ENCODE measurements around the gene GPR84. TPM values are rescaled to one million over a fixed set of nuclear protein-coding genes. Genes with fewer than 3 reads are reported as not detected.

GPR84 gene
- total RNA-seq, 1 donor from 2014 or later = 0.65 TPM

- no peak overlapping the region for H3K27ac ChIP-seq
- H3K27me3 ChIP-seq (ENCODE audit: low read depth) = no peaks in the 10 kb centered on the region
- DNase-seq (no peak), ATAC-seq (no peak)
- H3K4me1 ChIP-seq = peaks cover 31% of the 10 kb centered on the region
- peaks cover 36% of the 10 kb centered on the region for H3K36me3 ChIP-seq
- no peak overlapping the region for H3K4me3 ChIP-seq
- TF ChIP-seq CTCF (IDR thresholded peaks at IDR 0.05) = no peak
- no peaks in the 10 kb centered on the region for H3K9me3 ChIP-seq
- intact Hi-C loops (cut with DNase I) = no loop called here
Observed at GRCh38 chr12:54338698-54339296, 25.5 kb downstream of the GPR84 start.

- peak overlapping the region; percentile 49 for H3K27ac ChIP-seq
- intact Hi-C loops (cut with DNase I) = no loop called here
- DNase-seq = no peak
- H3K4me1 ChIP-seq = peaks cover 31% of the 10 kb centered on the region
- no peak overlapping the region for H3K4me3 ChIP-seq
- H3K27me3 ChIP-seq (ENCODE audit: low read depth) = no peaks in the 10 kb centered on the region
- no peak for TF ChIP-seq CTCF (IDR thresholded peaks at IDR 0.05)
- ATAC-seq = peak; percentile 19 to 51
- no peaks in the 10 kb centered on the region for H3K9me3 ChIP-seq
- H3K36me3 ChIP-seq = peaks cover 28% of the 10 kb centered on the region
Observed at GRCh38 chr12:54337854-54338650, 26.2 kb downstream of the GPR84 start.

- Histone ChIP-seq H3K9me3 (no peaks in the 10 kb centered on the region), H3K4me1 (peaks cover 37% of the 10 kb centered on the region), H3K36me3 (peaks cover 22% of the 10 kb centered on the region), H3K27ac (peak overlapping the region; percentile 49), H3K27me3 (ENCODE audit: low read depth) (no peaks in the 10 kb centered on the region), H3K4me3 (no peak overlapping the region)
- intact Hi-C loops (cut with DNase I) = no loop called here
- ATAC-seq (peak; percentile 60 to 64), DNase-seq (no peak)
- no peak for TF ChIP-seq CTCF (IDR thresholded peaks at IDR 0.05)
Observed at GRCh38 chr12:54337280-54337842, 26.9 kb downstream of the GPR84 start.

- H3K4me3 ChIP-seq = no peak overlapping the region
- H3K27me3 ChIP-seq (ENCODE audit: low read depth) = no peaks in the 10 kb centered on the region
- H3K36me3 ChIP-seq = peaks cover 16% of the 10 kb centered on the region
- no peaks in the 10 kb centered on the region for H3K9me3 ChIP-seq
- DNase-seq = no peak
- peaks cover 63% of the 10 kb centered on the region for H3K4me1 ChIP-seq
- intact Hi-C loops (cut with DNase I) = no loop called here
- H3K27ac ChIP-seq = no peak overlapping the region
- no peak for ATAC-seq
- no peak for TF ChIP-seq CTCF (IDR thresholded peaks at IDR 0.05)
Observed at GRCh38 chr12:54333420-54334034, 30.8 kb downstream of the GPR84 start.

- no peak for TF ChIP-seq CTCF (IDR thresholded peaks at IDR 0.05)
- H3K4me1 ChIP-seq = peaks cover 61% of the 10 kb centered on the region
- intact Hi-C loops (cut with DNase I) = no loop called here
Observed at GRCh38 chr12:54331461-54331860, 32.8 kb downstream of the GPR84 start.

More at GRCh38 chr12:54331461-54331860, 32.8 kb downstream of the GPR84 start:
- ATAC-seq (no peak), DNase-seq (no peak)
- Histone ChIP-seq H3K36me3 (peaks cover 16% of the 10 kb centered on the region), H3K4me3 (no peak overlapping the region), H3K9me3 (no peaks in the 10 kb centered on the region), H3K27ac (no peak overlapping the region), H3K27me3 (ENCODE audit: low read depth) (no peaks in the 10 kb centered on the region)
